ENCODE data around the gene HSPG2.

The HSPG2 gene

GRCh38 chr1:21896652-21897532 is 40.2 kb downstream of the HSPG2 start:
- no peak for DNase-seq

GRCh38 chr1:21896026-21896425 is 41.1 kb downstream of the HSPG2 start:
- DNase-seq: no peak

- no peak for DNase-seq
These were observed 42.9 kb downstream of the HSPG2 start for GRCh38 chr1:21894034-21894881.

- DNase-seq: no peak
These were observed 43.9 kb downstream of the HSPG2 start for GRCh38 chr1:21893046-21893805.

GRCh38 chr1:21891621-21892479 is 45.3 kb downstream of the HSPG2 start:
- DNase-seq: no peak

- DNase-seq: no peak
These were observed 46.0 kb downstream of the HSPG2 start for GRCh38 chr1:21891081-21891480.

- no peak for DNase-seq
These were observed 48.6 kb downstream of the HSPG2 start for GRCh38 chr1:21888500-21888899.

- DNase-seq: no peak
These were observed 49.3 kb downstream of the HSPG2 start for GRCh38 chr1:21887796-21888195.

GRCh38 chr1:21887216-21887736 is 49.8 kb downstream of the HSPG2 start:
- no peak for DNase-seq

- DNase-seq: no peak
These were observed 50.5 kb downstream of the HSPG2 start for GRCh38 chr1:21886486-21887215.

GRCh38 chr1:21885236-21886037 is 51.7 kb downstream of the HSPG2 start:
- DNase-seq: no peak

- DNase-seq: no peak
These were observed 52.5 kb downstream of the HSPG2 start for GRCh38 chr1:21884456-21885235.

GRCh38 chr1:21882721-21883415 is 54.2 kb downstream of the HSPG2 start:
- DNase-seq: no peak

- no peak for DNase-seq
These were observed 55.9 kb downstream of the HSPG2 start for GRCh38 chr1:21881250-21881649.

GRCh38 chr1:21880619-21880970 is 56.5 kb downstream of the HSPG2 start:
- no peak for DNase-seq

GRCh38 chr1:21879928-21880618 is 57.0 kb downstream of the HSPG2 start:
- no peak for DNase-seq

GRCh38 chr1:21878840-21879478 is 58.2 kb downstream of the HSPG2 start:
- DNase-seq: no peak

All from NCI-H1694 treated with DMSO at 0.1 percent for 48 hours (cell line).